Stimulated activated naive CD8-positive, alpha-beta T cell treated with anti-CD3 and anti-CD28 coated beads, Interleukin-15, amount 100 ng/mL, for 72 hours (primary cell): ENCODE measurements around the gene DOCK8.

Experiments
- ATAC-seq: fragments of 150-1000 bp; cut with Tn5 transposase; 2 replicates; pipeline ENCODE4 v1.10.0; 2021; ENCODE audit warnings: mild to moderate bottlenecking, moderate library complexity
- DNase-seq, 2 donors: peaks; one replicate each; pipeline ENCODE4 v3.0.0; 2021 to 2022
- H3K27ac Mint-ChIP-seq, 2 donors: one replicate each; pipeline ENCODE4 v1.8.0; 2022; ENCODE audit warnings: mild to moderate bottlenecking in 2 of 2, mixed read lengths in 2 of 2, moderate library complexity in 2 of 2
- H3K27me3 Mint-ChIP-seq: one replicate; pipeline ENCODE4 v1.8.0; 2022; ENCODE audit warnings: mixed read lengths
- H3K4me1 Mint-ChIP-seq: one replicate; pipeline ENCODE4 v1.8.0; 2022; ENCODE audit warnings: mild to moderate bottlenecking, mixed read lengths
- H3K4me3 Mint-ChIP-seq, 2 donors: one replicate each; pipeline ENCODE4 v1.8.0; 2022; ENCODE audit warnings: mild to moderate bottlenecking in 2 of 2, mixed read lengths in 2 of 2, moderate library complexity in 1 of 2
- H3K9me3 Mint-ChIP-seq, 2 donors: one replicate each; pipeline ENCODE4 v1.8.0; 2022; ENCODE audit warnings: mixed read lengths in 2 of 2

DOCK8 gene

DNA sequence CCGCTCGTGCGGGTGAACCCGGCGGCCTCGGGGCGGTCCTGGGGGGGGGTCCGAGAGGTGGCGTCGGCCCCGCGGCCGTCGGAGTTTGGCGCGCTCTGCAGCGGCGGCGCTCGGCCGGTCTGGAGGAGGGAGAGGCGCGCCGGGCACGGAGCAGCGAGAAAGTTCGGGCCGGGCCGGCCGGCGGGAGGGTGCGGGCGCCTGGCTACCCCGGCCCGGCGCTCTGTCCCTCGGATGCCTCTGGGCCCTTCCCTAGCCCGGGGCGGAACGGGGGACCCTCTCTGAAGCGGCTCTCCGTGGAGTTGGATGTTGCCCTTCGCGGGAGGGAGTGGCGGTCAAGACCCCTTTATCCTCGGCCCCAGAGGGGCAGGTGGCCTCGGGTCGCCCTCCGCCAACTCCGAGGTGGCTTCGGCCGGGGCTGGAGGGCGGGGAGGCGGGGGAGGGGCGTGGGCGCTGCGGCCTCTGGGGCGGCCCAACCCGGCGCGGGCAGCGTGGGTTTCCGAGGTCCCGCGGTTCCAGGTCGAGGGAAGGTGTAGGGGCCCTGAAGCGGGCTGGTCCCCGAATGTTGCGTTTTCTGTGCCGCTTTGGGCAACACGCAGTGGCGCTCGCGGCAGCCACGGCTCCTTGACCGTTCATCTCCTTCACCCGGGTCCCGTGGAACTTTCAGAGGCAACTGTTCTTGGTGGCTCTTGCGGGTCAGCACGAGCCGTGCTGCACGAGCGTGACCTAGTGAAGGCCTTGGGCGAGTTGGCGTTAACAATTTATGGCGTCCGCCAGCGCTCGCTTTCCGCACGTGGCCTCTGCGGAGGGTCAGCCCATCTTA lies 290.5 kb downstream of the DOCK8 start:
- H3K4me1 Mint-ChIP-seq: peaks cover 20% of the 10 kb centered on the region
- H3K9me3 Mint-ChIP-seq: no peaks in the 10 kb centered on the region
- ATAC-seq: peak; percentile 41
- H3K4me3 Mint-ChIP-seq: peak overlapping the region; percentile 44 to 66
- no peaks in the 10 kb centered on the region for H3K27me3 Mint-ChIP-seq
- DNase-seq: peak in 1 of 2 donors; percentile 16
- no peak overlapping the region for H3K27ac Mint-ChIP-seq

DNA sequence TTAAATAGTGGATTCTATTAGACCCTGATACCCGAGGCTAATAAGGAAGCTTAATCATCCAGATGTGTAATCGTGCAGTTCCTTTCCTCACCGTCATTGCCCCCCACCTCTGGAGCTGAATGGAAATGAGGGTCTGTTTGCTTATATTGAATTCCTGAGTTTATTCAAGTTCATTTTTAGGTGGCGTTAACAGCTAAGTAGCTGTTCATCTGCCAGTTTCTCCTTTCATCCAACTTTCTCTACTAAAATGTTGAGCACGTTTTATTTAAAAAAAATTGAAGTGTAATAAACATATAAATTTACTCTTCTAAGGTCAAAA lies 291.0 kb downstream of the DOCK8 start:
- DNase-seq (no peak), ATAC-seq (no peak)
- Mint-ChIP-seq H3K27me3 (no peaks in the 10 kb centered on the region), H3K4me3 (peak overlapping the region; percentile 25 to 66), H3K9me3 (no peaks in the 10 kb centered on the region), H3K27ac (no peak overlapping the region), H3K4me1 (peaks cover 20% of the 10 kb centered on the region)

DNA sequence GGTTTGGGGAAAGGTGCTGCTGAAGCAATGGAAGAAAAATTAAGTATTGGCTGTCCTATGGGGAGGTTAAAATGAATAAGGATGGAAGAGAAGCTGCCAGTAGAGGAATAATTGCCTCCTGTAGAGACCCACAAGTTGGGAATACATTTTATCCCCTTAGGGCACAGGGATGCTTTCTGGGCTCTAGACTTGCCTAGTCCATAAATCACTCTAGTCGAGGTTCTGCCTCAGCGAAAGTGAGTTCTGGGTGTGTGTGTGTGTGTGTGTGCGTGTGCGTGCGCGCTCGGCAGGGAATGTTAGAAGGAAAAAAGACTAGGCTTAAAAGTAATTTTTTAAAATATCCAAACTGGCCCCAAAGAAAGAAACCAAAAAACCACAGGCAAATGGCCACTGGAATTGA lies 291.6 kb downstream of the DOCK8 start:
- Mint-ChIP-seq H3K4me3 (no peak overlapping the region), H3K27ac (no peak overlapping the region), H3K4me1 (peaks cover 20% of the 10 kb centered on the region), H3K27me3 (no peaks in the 10 kb centered on the region), H3K9me3 (no peaks in the 10 kb centered on the region)
- ATAC-seq (no peak), DNase-seq (no peak)

DNA sequence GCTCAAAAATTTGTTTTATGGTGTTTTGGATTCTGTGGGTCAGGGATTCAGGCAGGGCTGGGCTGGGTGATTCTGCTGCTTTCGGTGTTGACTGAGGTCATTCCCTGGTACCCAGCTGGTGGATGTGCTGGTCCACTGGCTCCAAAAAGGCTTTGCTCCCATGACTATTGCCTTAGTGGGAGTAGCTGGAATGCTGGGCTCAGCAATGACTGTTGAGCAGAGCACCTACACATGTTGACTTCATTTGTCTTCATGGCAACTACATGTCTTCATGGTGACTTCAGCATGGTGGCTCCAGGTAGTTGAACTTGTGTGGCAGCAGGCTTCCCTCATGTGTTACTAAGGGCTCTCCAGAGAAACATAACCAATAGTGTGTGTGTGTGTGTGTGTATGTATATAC lies 297.2 kb downstream of the DOCK8 start:
- peaks cover 26% of the 10 kb centered on the region for H3K4me1 Mint-ChIP-seq
- DNase-seq: no peak
- no peak overlapping the region for H3K4me3 Mint-ChIP-seq
- H3K9me3 Mint-ChIP-seq: peaks cover 0 to 9% of the 10 kb centered on the region in 2 donors
- peak overlapping the region in 1 of 2 donors; percentile 21 for H3K27ac Mint-ChIP-seq
- H3K27me3 Mint-ChIP-seq: no peaks in the 10 kb centered on the region
- ATAC-seq: no peak

DNA sequence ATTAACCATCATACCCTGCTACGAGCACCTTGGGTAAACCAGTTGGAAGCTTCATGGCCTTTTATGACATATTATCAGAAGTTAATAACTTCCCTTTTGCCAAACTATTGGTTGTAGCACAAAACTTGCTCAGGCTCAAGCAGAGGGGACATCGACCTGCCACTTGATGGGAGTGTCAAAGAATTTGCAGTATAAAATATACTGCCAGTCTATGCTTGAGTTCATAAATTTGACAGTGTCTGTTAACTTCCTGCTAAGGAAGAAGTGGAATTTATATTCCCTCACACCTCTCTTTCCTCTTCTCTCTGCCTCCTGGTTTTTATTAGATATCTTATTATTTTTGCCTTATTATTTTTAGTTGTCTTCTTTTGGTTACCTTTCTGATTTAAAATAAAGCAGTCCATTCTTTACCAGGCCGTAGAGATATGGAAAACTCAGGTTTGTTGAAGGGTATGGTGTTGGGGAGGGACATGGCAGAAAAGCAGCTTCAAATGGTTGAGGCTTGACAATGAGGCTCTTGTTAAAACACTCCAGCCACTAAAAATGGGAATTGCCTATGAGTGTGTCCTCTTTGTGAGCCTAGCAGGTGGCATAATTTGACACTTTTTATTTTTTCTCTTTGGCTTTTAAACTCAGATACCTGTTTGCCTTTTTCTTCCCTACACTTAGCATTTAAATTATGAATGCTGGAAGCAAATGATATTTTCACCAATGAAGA lies 298.0 kb downstream of the DOCK8 start:
- DNase-seq (no peak), ATAC-seq (no peak)
- no peak overlapping the region for H3K4me3 Mint-ChIP-seq
- H3K9me3 Mint-ChIP-seq: peaks cover 0 to 9% of the 10 kb centered on the region in 2 donors
- H3K4me1 Mint-ChIP-seq: peaks cover 31% of the 10 kb centered on the region
- no peak overlapping the region for H3K27ac Mint-ChIP-seq
- no peaks in the 10 kb centered on the region for H3K27me3 Mint-ChIP-seq
